Activated CD4-positive, alpha-beta T cell treated with anti-CD3 and anti-CD28 coated beads, Interleukin-2, amount 10 ng/mL, durations not matched to agents 7 days and 5 days (primary cell): ENCODE measurements around the gene TNFRSF12A. TPM values are rescaled to one million over a fixed set of nuclear protein-coding genes. Genes with fewer than 3 reads are reported as not detected.

Source experiments
- CTCF ChIA-PET: fragments of 350-600 bp; sonication (Branson Sonifier 250); formaldehyde crosslinking; loops from one replicate; lab custom pipeline; 2021; ENCODE audit warnings: antibody characterized with exemption; lab: Charles Lee
- POLR2A ChIA-PET: fragments of 350-600 bp; sonication (Branson Sonifier 250); formaldehyde crosslinking; loops from one replicate; lab custom pipeline; 2021; ENCODE audit warnings: antibody characterized with exemption; lab: Charles Lee
- DNase-seq: peaks from one replicate; pipeline ENCODE4 v3.0.0-alpha.2; 2020
- H3K27ac Mint-ChIP-seq: one replicate; pipeline ENCODE4 v1.8.0; 2021; ENCODE audit warnings: mild to moderate bottlenecking, moderate library complexity, mixed read lengths
- H3K27me3 Mint-ChIP-seq: one replicate; pipeline ENCODE4 v1.8.0; 2021; ENCODE audit warnings: mixed read lengths
- H3K36me3 Mint-ChIP-seq: one replicate; pipeline ENCODE4 v1.8.0; 2021; ENCODE audit warnings: low read depth, mixed read lengths
- H3K4me1 Mint-ChIP-seq: one replicate; pipeline ENCODE4 v1.8.0; 2021; ENCODE audit warnings: mixed read lengths
- H3K4me3 Mint-ChIP-seq: one replicate; pipeline ENCODE4 v1.8.0; 2021; ENCODE audit warnings: mild to moderate bottlenecking, moderate library complexity, mixed read lengths
- H3K9me3 Mint-ChIP-seq: one replicate; pipeline ENCODE4 v1.8.0; 2021; ENCODE audit warnings: mixed read lengths
- total RNA-seq, 2 experiments: library from RNA; stranded (reverse); gene quantifications; one replicate each; pipeline ENCODE4 v1.2.3, GENCODE V29; 2021

TNFRSF12A gene
- total RNA-seq, 2 experiments from 2014 or later, result 1.8 to 2.1 TPM

DNA sequence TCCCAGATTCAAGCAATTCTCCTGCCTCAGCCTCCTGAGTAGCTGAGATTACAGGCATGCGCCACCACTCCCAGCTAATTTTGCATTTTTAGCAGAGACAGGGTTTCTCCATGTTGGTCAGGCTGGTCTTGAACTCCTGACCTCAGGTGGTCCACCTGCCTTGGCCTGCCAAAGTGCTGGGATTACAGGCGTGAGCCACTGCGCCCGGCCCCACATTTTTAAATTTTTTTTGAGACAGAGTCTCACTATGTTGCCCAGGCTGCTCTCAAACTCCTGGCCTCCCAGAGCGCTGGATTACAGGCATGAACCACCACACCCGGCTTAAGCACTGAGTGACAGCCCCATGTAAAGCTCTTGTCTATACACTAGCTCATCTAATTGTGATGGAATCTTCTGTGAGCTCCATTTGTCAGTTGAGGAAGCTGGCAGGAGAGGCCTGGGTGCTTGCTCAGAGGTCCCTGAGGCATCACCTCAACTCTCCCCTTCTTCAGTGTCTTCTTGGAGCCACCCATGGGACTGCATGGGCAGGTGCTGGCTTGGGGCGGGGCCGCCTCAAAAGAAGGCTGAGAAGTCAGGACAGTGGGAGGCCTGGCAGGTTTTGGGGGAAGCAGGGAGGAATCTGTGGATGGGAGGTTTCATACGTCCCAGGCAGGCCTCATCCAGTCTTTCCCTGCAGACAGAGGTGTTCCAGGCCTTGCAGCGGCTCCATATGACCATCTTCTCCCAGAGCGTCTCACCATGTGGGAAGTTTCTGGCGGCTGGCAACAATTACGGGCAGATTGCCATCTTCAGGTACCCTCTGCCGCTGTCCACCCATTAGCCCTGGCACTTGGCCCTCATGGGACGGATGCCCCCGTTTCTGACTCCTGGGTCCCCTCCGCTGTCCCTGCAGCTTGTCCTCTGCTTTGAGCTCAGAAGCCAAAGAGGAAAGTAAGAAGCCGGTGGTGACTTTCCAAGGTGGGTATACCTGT lies 5.1 kb downstream of the TNFRSF12A start:
- peaks cover 12% of the 10 kb centered on the region for H3K27me3 Mint-ChIP-seq
- H3K4me3 Mint-ChIP-seq, result no peak overlapping the region
- DNase-seq, result no peak
- H3K4me1 Mint-ChIP-seq, result peaks cover 62% of the 10 kb centered on the region
- H3K36me3 Mint-ChIP-seq, result peaks cover 19% of the 10 kb centered on the region
- H3K9me3 Mint-ChIP-seq, result no peaks in the 10 kb centered on the region
- ChIA-PET CTCF (interaction anchor here (1.2 to 8.3 kb wide), 4 partner anchors 7 to 124 kb away, joined by 3 to 90 read pairs (median 40); no protein-coding TSS in a partner anchor), POLR2A (no interaction called here)
- H3K27ac Mint-ChIP-seq, result no peak overlapping the region

DNA sequence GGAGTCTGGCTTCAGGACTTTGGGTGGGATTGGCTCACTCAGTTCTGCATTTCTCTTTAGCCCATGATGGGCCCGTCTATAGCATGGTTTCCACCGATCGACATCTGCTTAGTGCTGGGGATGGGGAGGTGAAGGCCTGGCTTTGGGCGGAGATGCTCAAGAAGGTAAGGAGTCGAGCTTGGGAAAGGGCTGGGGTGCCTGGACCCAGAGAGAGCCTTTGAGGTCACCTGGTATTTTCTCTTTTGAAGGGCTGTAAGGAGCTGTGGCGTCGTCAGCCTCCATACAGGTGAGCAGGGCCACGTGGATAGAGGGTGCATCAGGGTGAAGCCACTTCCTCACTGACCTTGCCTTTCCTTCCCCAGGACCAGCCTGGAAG lies 5.8 kb downstream of the TNFRSF12A start:
- no peaks in the 10 kb centered on the region for H3K9me3 Mint-ChIP-seq

DNA sequence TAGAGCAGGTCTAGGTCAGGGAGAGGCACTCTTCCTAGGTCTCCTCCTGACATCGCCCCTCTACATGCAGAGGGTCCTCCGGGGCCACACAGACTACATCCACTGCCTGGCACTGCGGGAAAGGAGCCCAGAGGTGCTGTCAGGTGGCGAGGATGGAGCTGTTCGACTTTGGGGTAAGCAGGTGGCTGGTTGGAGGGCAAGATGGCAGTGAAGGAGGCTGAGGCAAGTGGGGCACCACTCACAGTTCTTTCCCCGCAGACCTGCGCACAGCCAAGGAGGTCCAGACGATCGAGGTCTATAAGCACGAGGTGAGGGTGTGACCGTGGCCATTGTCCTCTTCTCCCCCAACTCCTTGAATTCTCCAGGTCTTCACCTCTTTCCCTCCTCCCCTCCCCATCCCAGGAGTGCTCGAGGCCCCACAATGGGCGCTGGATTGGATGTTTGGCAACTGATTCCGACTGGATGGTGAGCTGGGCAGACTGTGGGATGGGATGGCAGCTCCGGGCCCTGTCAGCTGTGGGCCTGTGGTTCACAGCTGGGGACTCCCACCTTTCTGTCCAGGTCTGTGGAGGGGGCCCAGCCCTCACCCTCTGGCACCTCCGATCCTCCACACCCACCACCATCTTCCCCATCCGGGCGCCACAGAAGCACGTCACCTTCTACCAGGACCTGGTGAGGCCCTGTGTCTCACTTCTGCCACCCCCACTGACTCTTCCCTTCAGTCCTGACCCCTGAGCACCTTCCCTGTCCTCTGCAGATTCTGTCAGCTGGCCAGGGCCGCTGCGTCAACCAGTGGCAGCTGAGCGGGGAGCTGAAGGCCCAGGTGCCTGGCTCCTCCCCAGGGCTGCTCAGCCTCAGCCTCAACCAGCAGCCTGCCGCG lies 6.7 kb downstream of the TNFRSF12A start:
- H3K4me1 Mint-ChIP-seq, result peaks cover 55% of the 10 kb centered on the region

More for the DNA sequence above, 5.8 kb downstream of the TNFRSF12A start:
- H3K27ac Mint-ChIP-seq, result no peak overlapping the region
- CTCF ChIA-PET, result interaction anchor here (1.3 to 8.9 kb wide), 4 partner anchors 16 to 124 kb away, joined by 4 to 119 read pairs (median 42); partner anchors contain the start of gene MMP25
- no peak overlapping the region for H3K4me3 Mint-ChIP-seq
- no peak for DNase-seq
- POLR2A ChIA-PET, result no interaction called here
- H3K4me1 Mint-ChIP-seq, result peaks cover 61% of the 10 kb centered on the region
- peaks cover 14% of the 10 kb centered on the region for H3K27me3 Mint-ChIP-seq
- H3K36me3 Mint-ChIP-seq, result peaks cover 19% of the 10 kb centered on the region

DNA sequence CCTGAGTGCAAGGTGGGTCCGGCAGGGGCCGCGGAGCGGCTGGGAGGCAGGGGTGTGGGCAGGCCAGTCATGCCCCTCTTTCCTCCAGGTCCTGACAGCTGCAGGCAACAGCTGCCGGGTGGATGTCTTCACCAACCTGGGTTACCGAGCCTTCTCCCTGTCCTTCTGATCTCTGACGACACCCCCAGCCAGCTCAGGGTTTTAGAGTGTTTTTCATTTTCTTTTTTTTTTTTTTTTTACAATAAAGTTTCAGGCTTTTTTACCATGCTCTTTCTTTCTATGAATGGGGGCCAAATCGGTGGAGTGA lies 7.3 kb downstream of the TNFRSF12A start:
- peaks cover 52% of the 10 kb centered on the region for H3K4me1 Mint-ChIP-seq
- POLR2A ChIA-PET, result no interaction called here
- CTCF ChIA-PET, result interaction anchor here (0.7 to 9.5 kb wide), 28 partner anchors 6 to 483 kb away, joined by 3 to 119 read pairs (median 5); partner anchors contain the start of genes BICDL2, CLDN6, HCFC1R1 and IL32
- no peak for DNase-seq
- no peak overlapping the region for H3K27ac Mint-ChIP-seq
- no peak overlapping the region for H3K4me3 Mint-ChIP-seq
- peaks cover 19% of the 10 kb centered on the region for H3K36me3 Mint-ChIP-seq
- peaks cover 23% of the 10 kb centered on the region for H3K27me3 Mint-ChIP-seq
- no peaks in the 10 kb centered on the region for H3K9me3 Mint-ChIP-seq

More for the DNA sequence above, 6.7 kb downstream of the TNFRSF12A start:
- H3K27me3 Mint-ChIP-seq, result peaks cover 17% of the 10 kb centered on the region
- no peak overlapping the region for H3K27ac Mint-ChIP-seq
- CTCF ChIA-PET, result interaction anchor here (0.7 to 9.5 kb wide), 17 partner anchors 5 to 483 kb away, joined by 3 to 119 read pairs (median 8); partner anchors contain the start of genes BICDL2, CLDN6, HCFC1R1 and MMP25
- no peaks in the 10 kb centered on the region for H3K9me3 Mint-ChIP-seq
- POLR2A ChIA-PET, result no interaction called here
- H3K36me3 Mint-ChIP-seq, result peaks cover 19% of the 10 kb centered on the region
- no peak for DNase-seq
- no peak overlapping the region for H3K4me3 Mint-ChIP-seq

DNA sequence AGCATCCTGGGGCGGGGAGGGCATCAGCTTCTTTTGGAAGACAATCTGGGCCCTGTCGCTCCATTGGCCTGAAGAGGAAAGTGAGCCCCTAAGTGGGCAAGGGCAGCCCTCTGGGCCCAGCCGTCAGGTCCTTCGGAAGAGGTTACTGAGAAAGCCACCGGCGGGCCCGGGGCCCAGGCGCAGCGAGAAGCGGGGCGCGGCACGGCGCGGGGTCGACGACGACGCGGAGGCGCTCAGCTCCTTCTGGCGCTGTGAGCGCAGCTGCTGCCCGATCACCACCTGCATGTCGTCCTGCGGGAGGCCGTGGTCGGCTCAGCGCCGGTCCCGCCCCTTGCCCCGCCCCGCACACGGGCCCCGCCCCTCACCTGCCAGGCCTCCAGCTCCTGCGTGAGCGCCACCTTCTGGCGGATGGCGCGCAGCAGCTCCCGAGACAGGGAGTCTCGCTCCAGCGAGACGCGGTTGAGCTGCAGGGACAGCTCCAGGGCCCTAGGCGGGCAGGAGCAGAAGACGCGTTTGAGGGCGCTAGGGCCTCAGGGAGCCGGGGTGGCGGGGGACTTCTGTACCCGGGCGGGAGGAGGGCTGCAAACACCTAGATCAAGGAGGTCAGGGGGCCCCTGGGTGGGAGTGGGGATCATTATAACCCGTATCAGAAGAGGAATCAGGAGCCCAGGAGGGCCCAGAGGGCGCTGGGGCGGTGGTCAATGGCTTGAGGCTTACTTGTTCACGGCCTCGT lies 8.0 kb downstream of the TNFRSF12A start:
- Mint-ChIP-seq H3K27me3 (peaks cover 30% of the 10 kb centered on the region), H3K27ac (peak overlapping the region; percentile 78), H3K4me3 (peak overlapping the region; percentile 38), H3K36me3 (peaks cover 19% of the 10 kb centered on the region), H3K9me3 (no peaks in the 10 kb centered on the region), H3K4me1 (peaks cover 48% of the 10 kb centered on the region)
- CTCF ChIA-PET, result interaction anchor here (0.5 to 9.5 kb wide), 39 partner anchors 7 to 482 kb away, joined by 3 to 119 read pairs (median 4); partner anchors contain the start of genes BICDL2, CLDN6, HCFC1R1 and IL32
- peak; percentile 88 for DNase-seq
- POLR2A ChIA-PET, result interaction anchor here (0.5 to 0.9 kb wide), 2 partner anchors 8 to 89 kb away, joined by 3 read pairs; partner anchors contain the start of gene TNFRSF12A

DNA sequence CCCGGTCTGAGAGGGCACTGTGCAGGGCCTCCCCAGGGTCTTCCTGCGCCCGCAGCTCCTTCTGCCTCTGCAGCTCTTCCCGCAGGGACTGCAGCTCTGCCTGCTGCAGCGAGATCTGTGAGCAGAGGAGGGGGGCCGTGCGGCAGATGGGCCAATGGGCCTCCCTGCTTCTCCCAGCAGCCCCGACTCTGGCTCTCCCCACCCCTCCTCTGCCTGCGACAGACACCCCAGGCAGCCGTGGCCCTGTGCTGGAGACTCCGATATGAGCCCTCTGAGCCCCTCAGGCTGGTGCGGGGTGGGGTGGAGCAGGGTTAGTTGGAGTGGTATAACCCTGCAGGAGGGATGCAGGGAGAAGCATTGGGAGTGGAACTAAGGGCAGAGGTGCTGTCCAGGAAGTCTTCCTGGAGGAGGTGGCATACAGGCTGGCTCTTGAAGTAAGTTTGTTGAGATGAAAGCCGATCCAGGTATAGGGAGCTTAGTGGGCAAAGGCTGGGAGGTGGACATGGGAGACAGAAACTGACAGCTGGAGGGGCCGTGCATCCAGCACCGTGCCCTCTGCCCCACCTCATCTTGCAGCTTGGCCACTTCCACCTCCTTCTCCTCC lies 8.7 kb downstream of the TNFRSF12A start:
- Mint-ChIP-seq H3K36me3 (peaks cover 20% of the 10 kb centered on the region), H3K27me3 (peaks cover 37% of the 10 kb centered on the region), H3K4me3 (peak overlapping the region; percentile 60), H3K27ac (no peak overlapping the region), H3K9me3 (no peaks in the 10 kb centered on the region), H3K4me1 (peaks cover 43% of the 10 kb centered on the region)
- POLR2A ChIA-PET, result interaction anchor here (0.6 to 1.1 kb wide), 3 partner anchors 9 to 19 kb away, joined by 3 read pairs; partner anchors contain the start of gene TNFRSF12A
- CTCF ChIA-PET, result interaction anchor here (0.5 to 9.5 kb wide), 34 partner anchors 7 to 481 kb away, joined by 3 to 119 read pairs (median 5); partner anchors contain the start of genes CLDN6, HCFC1R1, IL32 and MMP25
- DNase-seq, result no peak

DNA sequence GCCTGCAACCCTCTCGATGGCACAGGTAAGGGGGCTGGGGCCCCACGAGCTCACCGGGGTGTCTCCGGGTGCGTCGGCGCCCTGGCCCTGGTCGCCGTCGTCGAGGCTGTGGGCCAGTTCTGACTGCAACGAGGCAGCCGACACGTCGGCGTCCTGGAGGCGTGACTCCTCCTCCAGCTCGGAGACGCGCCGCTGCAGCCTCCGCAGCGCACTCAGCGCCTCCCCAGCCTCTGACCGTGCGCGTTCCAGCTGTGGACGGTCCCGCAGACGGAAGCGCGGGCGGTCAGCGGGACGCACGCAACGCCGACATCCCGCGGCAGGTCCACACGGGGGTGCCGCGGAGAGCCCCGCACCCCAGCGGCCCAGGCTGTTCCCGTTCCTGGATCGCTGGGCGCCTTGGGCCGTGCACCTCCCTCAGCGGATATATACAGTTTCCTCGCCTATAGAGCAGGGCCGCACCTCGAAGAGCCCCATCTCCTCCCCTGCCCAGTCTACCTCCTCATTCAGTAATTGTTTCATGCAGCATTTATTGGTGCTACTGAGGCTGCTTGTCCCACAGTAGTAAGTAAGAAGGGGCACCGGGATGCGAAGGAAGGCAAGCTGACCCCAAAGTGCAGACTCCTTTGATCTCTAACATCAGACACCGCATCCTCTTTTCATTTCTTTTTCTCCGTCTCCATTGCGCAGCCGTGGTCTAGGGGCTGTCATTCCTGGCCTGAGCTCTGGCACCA lies 9.5 kb downstream of the TNFRSF12A start:
- CTCF ChIA-PET, result interaction anchor here (0.6 to 9.5 kb wide), 11 partner anchors 8 to 590 kb away, joined by 3 to 119 read pairs (median 16); partner anchors contain the start of genes CLDN6, HCFC1R1, IL32 and MMP25
- H3K4me1 Mint-ChIP-seq, result peaks cover 39% of the 10 kb centered on the region
- H3K4me3 Mint-ChIP-seq, result peak overlapping the region; percentile 60
- POLR2A ChIA-PET, result interaction anchor here (0.6 to 1.1 kb wide), 3 partner anchors 10 to 48 kb away, joined by 3 read pairs; no protein-coding TSS in a partner anchor
- H3K27ac Mint-ChIP-seq, result no peak overlapping the region
- peaks cover 45% of the 10 kb centered on the region for H3K27me3 Mint-ChIP-seq
- no peaks in the 10 kb centered on the region for H3K9me3 Mint-ChIP-seq
- H3K36me3 Mint-ChIP-seq, result peaks cover 19% of the 10 kb centered on the region
- DNase-seq, result peak; percentile 58

DNA sequence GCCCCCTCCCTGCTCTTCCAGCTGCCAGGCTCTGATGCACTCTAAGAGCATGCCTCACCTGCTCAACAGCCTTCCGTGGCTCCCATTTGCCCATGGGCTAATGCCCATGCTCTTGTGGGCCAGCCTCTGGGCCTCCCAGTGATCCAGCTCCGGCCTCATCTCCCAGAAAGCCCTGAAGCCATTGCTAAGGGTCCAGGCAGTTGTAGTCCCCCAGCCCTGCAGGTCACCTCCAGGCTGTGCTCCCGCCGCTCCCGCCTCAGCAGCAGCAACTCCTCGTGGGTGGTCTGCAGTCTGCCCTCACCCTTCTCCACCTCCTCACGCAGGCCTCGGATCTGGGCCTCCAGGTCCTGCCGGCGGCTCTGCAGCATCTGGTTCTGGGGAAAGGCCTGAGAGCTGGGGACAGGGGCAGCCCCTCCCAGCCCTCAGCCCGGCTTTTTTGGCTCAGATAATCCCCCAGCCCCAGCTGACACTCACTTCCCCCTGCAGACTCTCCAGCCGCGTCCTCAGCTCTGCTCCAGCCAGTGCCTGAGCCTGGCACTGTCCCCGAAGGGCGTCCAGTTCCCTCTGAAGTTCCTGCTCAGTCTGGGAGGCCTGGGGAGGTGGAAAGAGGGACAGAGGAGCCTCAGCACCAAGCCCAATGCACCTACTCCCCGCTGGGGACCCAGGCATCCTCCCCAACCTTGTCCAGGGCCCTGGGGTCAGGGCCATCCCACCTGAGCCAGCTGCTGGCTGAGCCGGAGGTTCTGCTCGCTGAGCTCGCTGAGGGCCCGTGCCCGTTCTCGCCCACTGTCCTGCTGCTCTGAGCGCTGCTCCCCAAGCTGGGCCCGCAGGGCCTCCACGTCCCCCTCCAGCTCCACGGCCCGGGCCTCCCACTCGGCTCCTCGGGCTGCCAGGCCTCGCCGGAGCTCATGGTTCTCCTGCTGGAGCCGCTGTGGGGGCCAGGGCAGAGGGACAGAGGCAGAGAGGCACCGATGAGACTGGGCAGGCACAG lies 10.3 kb downstream of the TNFRSF12A start:
- CTCF ChIA-PET, result interaction anchor here (0.6 to 9.5 kb wide), 15 partner anchors 9 to 589 kb away, joined by 3 to 119 read pairs (median 5); partner anchors contain the start of genes CLDN6, HCFC1R1, IL32 and MMP25
- H3K27me3 Mint-ChIP-seq, result peaks cover 54% of the 10 kb centered on the region
- peaks cover 33% of the 10 kb centered on the region for H3K4me1 Mint-ChIP-seq
- DNase-seq, result no peak
- peak overlapping the region; percentile 60 for H3K4me3 Mint-ChIP-seq
- H3K36me3 Mint-ChIP-seq, result peaks cover 16% of the 10 kb centered on the region
- POLR2A ChIA-PET, result interaction anchor here (0.6 to 0.9 kb wide), 2 partner anchors 18 to 548 kb away, joined by 3 to 5 read pairs; no protein-coding TSS in a partner anchor
- no peak overlapping the region for H3K27ac Mint-ChIP-seq
- no peaks in the 10 kb centered on the region for H3K9me3 Mint-ChIP-seq

DNA sequence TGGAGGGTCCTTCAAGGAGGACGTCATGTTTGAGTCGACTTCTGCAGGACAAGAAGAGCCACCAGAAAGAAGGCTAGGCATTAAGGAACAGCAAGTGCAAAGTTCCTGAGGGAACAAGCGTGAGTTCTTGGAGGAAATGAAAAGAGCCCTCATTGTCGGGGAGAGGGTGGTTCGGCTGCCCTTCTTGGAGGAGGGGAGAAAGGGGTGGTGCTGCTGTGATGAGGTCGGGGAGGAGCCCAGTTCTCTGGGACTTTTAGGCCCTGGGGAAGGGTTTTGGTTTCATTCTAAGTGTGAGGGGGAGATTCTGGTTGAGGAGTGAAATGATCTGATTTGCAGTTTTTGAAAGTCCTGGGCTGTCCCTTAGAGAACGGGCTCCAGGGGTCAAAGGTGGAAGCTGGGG lies 12.5 kb downstream of the TNFRSF12A start:
- CTCF ChIA-PET, result interaction anchor here (0.9 to 9.5 kb wide), 11 partner anchors 9 to 115 kb away, joined by 3 to 119 read pairs (median 7); partner anchors contain the start of genes CLDN6, HCFC1R1, IL32 and MMP25
- POLR2A ChIA-PET, result interaction anchor here (0.7 kb wide), 1 partner anchor 254 kb away, joined by 3 read pairs; no protein-coding TSS in a partner anchor
- no peak for DNase-seq
- H3K4me1 Mint-ChIP-seq, result peaks cover 34% of the 10 kb centered on the region
- H3K27ac Mint-ChIP-seq, result no peak overlapping the region
- H3K36me3 Mint-ChIP-seq, result peaks cover 2% of the 10 kb centered on the region
- H3K27me3 Mint-ChIP-seq, result peaks cover 66% of the 10 kb centered on the region
- no peaks in the 10 kb centered on the region for H3K9me3 Mint-ChIP-seq
- no peak overlapping the region for H3K4me3 Mint-ChIP-seq
